ENCODE measurements around the gene GAS7. TPM values are rescaled to one million over a fixed set of nuclear protein-coding genes. Genes with fewer than 3 reads are reported as not detected.
"Not testable (repeated sequence)": the region's sequence is repeated elsewhere in the genome, so short reads cannot be mapped to it uniquely, and the experiment has no call there.

GAS7 gene
- total and polyA plus RNA-seq, 7 donors: 6.5 to 67.6 (median 35.1) TPM

- WGBS, 2 donors: 59 to 62% methylated on average over 9 of the region's 9 CpGs
- no peak overlapping the region for H3K4me3 ChIP-seq
- no peaks in the 10 kb centered on the region for H3K36me3 ChIP-seq
- intact Hi-C loops (cut with DNase I): no loop called here
- TF ChIP-seq CTCF (IDR thresholded peaks at IDR 0.05): no peak
- no peak for TF ChIP-seq EP300 (IDR thresholded peaks at IDR 0.05)
- no peak for TF ChIP-seq POLR2AphosphoS5 (IDR thresholded peaks at IDR 0.05)
- TF ChIP-seq POLR2A (IDR thresholded peaks at IDR 0.05): no peak
- no peaks in the 10 kb centered on the region for H3K27me3 ChIP-seq
- no peak overlapping the region for H3K27ac ChIP-seq
- peaks cover 0 to 2% (median 0%) of the 10 kb centered on the region in 4 donors for H3K4me1 ChIP-seq
- no peaks in the 10 kb centered on the region for H3K9me3 ChIP-seq
- no peak for DNase-seq
Observed at GRCh38 chr17:10013365-10014112, 184.9 kb downstream of the GAS7 start.

- no peaks in the 10 kb centered on the region for H3K36me3 ChIP-seq
- intact Hi-C loops (cut with DNase I): no loop called here
- DNase-seq: no peak
- H3K4me1 ChIP-seq: no peaks in the 10 kb centered on the region
- no peaks in the 10 kb centered on the region for H3K27me3 ChIP-seq
- no peaks in the 10 kb centered on the region for H3K9me3 ChIP-seq
- no peak overlapping the region for H3K27ac ChIP-seq
- H3K4me3 ChIP-seq: no peak overlapping the region
- TF ChIP-seq POLR2A (IDR thresholded peaks at IDR 0.05): no peak
- no peak for TF ChIP-seq CTCF (IDR thresholded peaks at IDR 0.05)
- TF ChIP-seq POLR2AphosphoS5 (IDR thresholded peaks at IDR 0.05): no peak
- TF ChIP-seq EP300 (IDR thresholded peaks at IDR 0.05): no peak
- WGBS, 2 donors: 15 to 46% methylated on average over 2 of the region's 2 CpGs
Observed at GRCh38 chr17:10010752-10011151, 187.7 kb downstream of the GAS7 start.

- H3K4me3 ChIP-seq: no peak overlapping the region
- WGBS, 2 donors: 81 to 84% methylated on average over 7 of the region's 7 CpGs
- peaks cover 0 to 9% (median 1%) of the 10 kb centered on the region in 4 donors for H3K4me1 ChIP-seq
- H3K9me3 ChIP-seq: no peaks in the 10 kb centered on the region
- no peak for DNase-seq
- intact Hi-C loops (cut with DNase I): no loop called here
- H3K36me3 ChIP-seq: no peaks in the 10 kb centered on the region
- no peaks in the 10 kb centered on the region for H3K27me3 ChIP-seq
- TF ChIP-seq POLR2AphosphoS5 (IDR thresholded peaks at IDR 0.05): no peak
- TF ChIP-seq EP300 (IDR thresholded peaks at IDR 0.05): no peak
- TF ChIP-seq POLR2A (IDR thresholded peaks at IDR 0.05): no peak
- no peak for TF ChIP-seq CTCF (IDR thresholded peaks at IDR 0.05)
- no peak overlapping the region for H3K27ac ChIP-seq
Observed at GRCh38 chr17:10003705-10004104, 194.7 kb downstream of the GAS7 start.

GRCh38 chr17:10002567-10003360 is 195.6 kb downstream of the GAS7 start:
- DNase-seq; H3K27ac ChIP-seq; H3K4me1 ChIP-seq; H3K27me3 ChIP-seq; intact Hi-C loops (cut with DNase I); H3K9me3 ChIP-seq; H3K4me3 ChIP-seq; H3K36me3 ChIP-seq: not testable (repeated sequence)
- WGBS, 2 donors: 80 to 82% methylated on average over 8 of the region's 8 CpGs

- intact Hi-C loops (cut with DNase I): no loop called here
- H3K27ac ChIP-seq: peak overlapping the region in 1 of 4 donors; percentile 19
Observed at GRCh38 chr17:10001306-10001873, 197.0 kb downstream of the GAS7 start.

More at GRCh38 chr17:10001306-10001873, 197.0 kb downstream of the GAS7 start:
- peaks cover 0 to 9% (median 1%) of the 10 kb centered on the region in 4 donors for H3K4me1 ChIP-seq
- no peaks in the 10 kb centered on the region for H3K36me3 ChIP-seq
- DNase-seq: no peak
- H3K27me3 ChIP-seq: no peaks in the 10 kb centered on the region
- TF ChIP-seq EP300 (IDR thresholded peaks at IDR 0.05) (no peak), POLR2AphosphoS5 (IDR thresholded peaks at IDR 0.05) (no peak), CTCF (IDR thresholded peaks at IDR 0.05) (no peak), POLR2A (IDR thresholded peaks at IDR 0.05) (no peak)
- no peak overlapping the region for H3K4me3 ChIP-seq
- H3K9me3 ChIP-seq: no peaks in the 10 kb centered on the region
- WGBS, 2 donors: 70 to 75% methylated on average over 6 of the region's 6 CpGs
